ENCODE data around the gene PHB1. TPM values are rescaled to one million over a fixed set of nuclear protein-coding genes. Genes with fewer than 3 reads are reported as not detected.
"Not testable (repeated sequence)": the region's sequence is repeated elsewhere in the genome, so short reads cannot be mapped to it uniquely, and the experiment has no call there.

PHB1 gene
- total RNA-seq, 1 donor from 2014 or later = 141 TPM

GRCh38 chr17:49404906-49405305, 9.8 kb downstream of the PHB1 start:
- no peak for DNase-seq (ENCODE audit: low spot score)

DNA sequence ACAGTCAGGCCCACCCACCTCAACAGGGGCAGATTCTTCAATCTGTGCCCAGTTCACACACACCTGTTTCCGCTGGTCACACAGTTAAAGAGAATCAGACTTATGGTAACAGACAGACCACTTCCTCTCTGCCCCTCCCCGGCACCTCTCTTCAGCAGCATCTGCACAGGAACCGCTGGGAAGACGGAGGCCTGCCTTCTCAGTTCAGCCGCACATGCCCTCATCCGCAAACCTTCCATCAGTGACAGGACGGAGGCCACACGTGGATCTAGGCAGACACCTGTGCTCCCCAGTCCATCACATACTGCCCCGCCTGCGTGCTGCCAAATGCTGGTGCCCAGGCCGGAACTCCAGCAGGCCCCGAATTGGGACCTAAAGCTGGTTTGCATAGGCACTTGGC, 10.3 kb downstream of the PHB1 start:
- no peak for DNase-seq (ENCODE audit: low spot score)

GRCh38 chr17:49403514-49404289, 11.0 kb downstream of the PHB1 start:
- DNase-seq (ENCODE audit: low spot score) = no peak

DNA sequence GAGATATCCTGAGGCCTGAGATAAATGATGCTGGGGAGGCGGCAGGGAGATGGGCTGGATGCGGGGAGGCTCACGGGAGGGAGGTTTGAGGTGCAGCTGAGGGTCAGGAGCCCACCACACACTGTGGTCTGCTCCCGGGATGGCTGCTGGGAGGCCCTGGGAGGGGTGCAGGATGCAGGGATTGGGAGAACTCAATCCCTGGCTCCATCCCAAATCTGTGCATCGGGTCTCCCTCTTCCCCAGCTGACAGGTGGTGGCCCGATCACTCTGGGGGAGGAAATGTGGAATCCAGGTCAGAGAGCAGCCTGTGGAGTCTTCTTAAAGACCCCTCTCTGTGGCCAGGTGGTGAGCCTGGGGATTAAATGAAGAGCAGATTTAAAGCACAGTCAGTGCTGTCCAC, 12.0 kb downstream of the PHB1 start:
- DNase-seq (ENCODE audit: low spot score) = no peak

DNA sequence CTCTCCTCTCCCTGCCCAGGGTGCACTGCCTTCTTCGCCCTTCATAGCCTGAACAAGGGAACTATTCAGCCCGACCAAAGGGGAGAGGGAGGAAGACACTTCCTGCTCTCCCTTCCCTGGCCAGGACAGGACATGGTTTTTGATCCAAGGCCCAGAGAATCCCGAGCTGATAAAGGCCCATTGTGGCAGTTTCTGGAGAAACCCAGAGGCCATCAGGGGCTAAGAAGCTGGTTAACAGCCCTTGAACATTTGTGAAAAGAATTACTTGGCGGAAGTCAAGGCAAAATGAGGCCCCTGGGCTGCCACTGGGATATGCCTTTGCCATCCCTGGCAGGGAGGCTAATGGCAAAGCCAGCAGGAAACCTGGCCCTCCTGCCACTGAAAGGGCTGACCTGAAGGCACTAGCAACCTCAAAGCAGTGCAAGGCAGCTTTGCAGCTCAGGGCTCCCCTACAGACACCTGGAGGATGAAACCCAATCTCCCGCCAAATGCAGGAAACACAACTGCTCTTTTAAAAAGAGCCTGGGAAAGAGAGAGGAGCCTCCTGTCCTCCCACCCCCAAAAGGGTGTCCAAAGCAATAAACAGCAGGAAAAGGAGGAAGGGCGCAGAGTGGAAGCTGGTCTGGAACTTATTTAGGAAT, 12.6 kb downstream of the PHB1 start:
- no peak for DNase-seq (ENCODE audit: low spot score)

DNA sequence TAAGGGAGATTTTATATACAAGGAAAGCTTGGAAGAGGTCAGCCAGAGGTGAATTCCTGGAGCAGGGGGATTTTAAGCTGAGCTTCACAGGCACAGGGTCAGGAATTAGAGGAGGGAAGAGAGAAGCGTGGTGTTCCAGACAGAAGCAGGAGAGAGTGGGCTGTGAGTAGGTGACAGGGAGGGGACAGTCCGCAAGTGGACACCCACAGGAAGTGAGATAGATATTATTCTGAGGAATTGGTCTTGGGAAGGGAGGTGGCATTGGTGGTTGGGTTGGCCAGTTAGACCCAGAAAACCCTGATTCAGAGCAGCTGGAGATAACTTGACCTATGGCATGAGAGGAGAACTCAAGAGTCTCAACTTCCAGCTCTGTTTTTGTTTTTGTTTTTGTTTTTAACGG, 14.7 kb downstream of the PHB1 start:
- DNase-seq (ENCODE audit: low spot score) = no peak

GRCh38 chr17:49397586-49397985, 17.1 kb downstream of the PHB1 start:
- DNase-seq (ENCODE audit: low spot score) = no peak

GRCh38 chr17:49393491-49394255, 21.0 kb downstream of the PHB1 start:
- DNase-seq (ENCODE audit: low spot score) = no peak

GRCh38 chr17:49390548-49391324, 23.9 kb downstream of the PHB1 start:
- DNase-seq (ENCODE audit: low spot score) = no peak

- DNase-seq (ENCODE audit: low spot score) = not testable (repeated sequence)
Measured at GRCh38 chr17:49389514-49390347, 25.0 kb downstream of the PHB1 start.

- no peak for DNase-seq (ENCODE audit: low spot score)
Measured at GRCh38 chr17:49388692-49389513, 25.8 kb downstream of the PHB1 start.

GRCh38 chr17:49388290-49388640, 26.4 kb downstream of the PHB1 start:
- DNase-seq (ENCODE audit: low spot score) = no peak

- no peak for DNase-seq (ENCODE audit: low spot score)
Measured at GRCh38 chr17:49387498-49388289, 27.0 kb downstream of the PHB1 start.

DNA sequence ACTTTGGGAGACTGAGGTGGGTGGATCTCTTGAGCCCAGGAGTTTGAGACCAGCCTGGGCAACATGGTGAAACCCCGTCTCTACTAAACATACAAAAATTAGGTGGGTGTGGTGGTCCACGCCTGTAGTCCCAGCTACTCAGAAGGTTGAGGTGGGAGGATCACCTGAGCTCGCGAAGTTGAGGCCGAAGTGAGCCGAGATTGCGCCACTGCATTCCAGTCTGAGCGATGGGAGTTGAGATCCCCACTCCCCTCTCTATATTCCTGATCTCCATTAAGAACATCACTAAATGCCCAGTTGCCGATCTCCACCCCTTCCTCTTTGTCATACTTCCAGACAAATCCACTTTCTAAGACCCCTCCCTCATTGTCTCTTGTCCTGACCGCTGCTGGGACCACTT, 28.3 kb downstream of the PHB1 start:
- DNase-seq (ENCODE audit: low spot score) = no peak

DNA sequence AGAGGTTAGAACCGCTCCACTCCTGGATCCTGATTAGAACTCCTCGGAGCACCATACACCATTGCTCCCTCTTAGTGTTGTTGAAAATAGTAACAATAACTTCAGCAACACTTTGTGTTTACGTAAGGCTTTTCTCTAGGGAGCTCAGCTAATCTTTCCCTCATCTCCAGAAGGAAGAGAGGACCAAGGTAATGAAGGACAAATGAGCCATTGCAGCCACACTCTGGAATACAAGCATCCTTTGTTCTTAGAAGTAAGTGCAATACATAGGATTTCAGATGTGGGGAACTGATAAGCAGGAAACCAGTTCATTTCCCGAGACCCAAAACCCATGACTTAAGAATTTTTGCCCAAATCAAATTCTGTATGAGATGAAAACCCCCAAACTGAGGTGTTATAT, 29.7 kb downstream of the PHB1 start:
- DNase-seq (ENCODE audit: low spot score) = no peak

DNA sequence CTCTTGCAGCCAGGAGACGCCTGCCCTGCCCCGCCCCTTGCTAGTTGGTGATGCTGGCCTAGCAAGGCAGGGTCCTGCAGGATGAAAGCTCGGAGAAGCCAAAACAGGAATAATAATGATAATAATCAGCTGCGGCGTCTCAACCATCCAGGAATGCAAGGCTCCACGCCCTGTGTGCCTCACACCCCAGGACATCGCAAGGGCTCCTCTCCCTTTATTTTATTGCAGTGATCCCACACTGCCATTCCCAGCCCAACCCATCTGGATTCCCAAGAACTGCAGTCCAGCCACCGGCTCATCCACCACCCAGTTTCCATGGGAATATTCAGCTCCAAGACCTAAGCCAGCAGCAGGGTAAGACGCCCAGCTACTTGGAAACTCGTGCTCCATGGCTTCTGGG, 31.6 kb downstream of the PHB1 start:
- DNase-seq (ENCODE audit: low spot score) = no peak

DNA sequence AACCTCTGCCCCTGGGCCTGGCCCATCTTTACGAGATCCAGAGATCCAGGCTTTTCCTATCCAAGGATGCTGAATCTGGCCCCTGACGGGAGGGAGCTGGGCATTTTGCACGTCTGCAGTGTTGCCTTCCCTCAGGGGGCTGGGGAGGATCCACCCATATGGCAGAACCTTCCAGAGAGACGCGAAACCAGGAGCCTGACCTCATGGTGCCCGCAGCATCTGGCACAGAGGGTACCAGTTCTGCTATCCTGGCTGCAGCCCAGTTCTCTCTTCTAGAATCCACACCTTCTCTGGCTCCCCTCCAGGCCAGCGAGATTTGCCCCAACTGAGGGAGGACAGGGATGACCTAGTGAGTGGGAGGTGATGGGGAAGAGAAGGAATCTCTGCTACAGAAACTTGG, 32.1 kb downstream of the PHB1 start:
- DNase-seq (ENCODE audit: low spot score) = no peak

- DNase-seq (ENCODE audit: low spot score) = no peak
Measured at GRCh38 chr17:49381793-49382192, 32.9 kb downstream of the PHB1 start.

DNA sequence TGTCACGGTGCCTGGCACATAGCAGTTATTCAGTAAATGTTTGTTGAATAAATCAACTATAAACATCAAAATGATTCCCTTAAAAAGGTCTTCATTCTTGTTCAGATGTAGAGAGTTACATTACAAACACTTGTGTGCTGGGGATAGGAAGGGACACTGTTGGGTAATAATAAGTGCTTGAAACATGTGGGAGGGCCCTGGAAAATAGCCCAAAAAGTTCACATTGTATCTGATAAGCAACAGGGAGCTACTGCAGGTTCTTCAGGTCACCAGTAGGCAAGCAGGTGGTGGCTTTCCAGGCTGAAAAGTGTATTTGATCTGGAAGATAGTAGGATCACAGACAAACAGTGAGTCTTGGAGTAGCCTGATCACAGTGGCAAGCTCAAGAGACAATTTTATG, 33.6 kb downstream of the PHB1 start:
- no peak for DNase-seq (ENCODE audit: low spot score)

- no peak for DNase-seq (ENCODE audit: low spot score)
Measured at GRCh38 chr17:49379926-49380325, 34.8 kb downstream of the PHB1 start.
